ENCODE measurements around the gene RANBP17. TPM values are rescaled to one million over a fixed set of nuclear protein-coding genes. Genes with fewer than 3 reads are reported as not detected.

RANBP17 gene
- polyA plus RNA-seq (2013, experiment 1 of 2) = 3.8 TPM
- 3.2 TPM for polyA plus RNA-seq (2013, experiment 2 of 2)

- Histone ChIP-seq H3K79me2 (ENCODE audit: control insufficient read depth, insufficient read depth, low read length) (peaks cover 13% of the 10 kb centered on the region), H4K8ac (ENCODE audit: low read depth, low read length) (no peak within 1 kb of the TSS), H4K5ac (ENCODE audit: low read length) (no peak within 1 kb of the TSS), H3K4me3 (ENCODE audit: low read length) (peak within 1 kb of the TSS; percentile 81), H2BK5ac (ENCODE audit: low read length) (no peak within 1 kb of the TSS), H3K18ac (ENCODE audit: low read length) (peak within 1 kb of the TSS; percentile 96), H3K36me3 (ENCODE audit: control insufficient read depth, insufficient read depth, low read length) (no peaks in the 10 kb centered on the region), H3K27ac (ENCODE audit: low read depth, low read length) (peak within 1 kb of the TSS; percentile 83), H3K56ac (ENCODE audit: low read length) (peak within 1 kb of the TSS; percentile 96), H3K79me1 (ENCODE audit: low read length) (peaks cover 8% of the 10 kb centered on the region), H3K27me3 (ENCODE audit: insufficient read depth, low read length, poor library complexity) (no peaks in the 10 kb centered on the region), H3K4ac (ENCODE audit: low read depth, low read length) (peak within 1 kb of the TSS; percentile 63), H2AK5ac (ENCODE audit: low read length) (no peak within 1 kb of the TSS), H3K4me2 (ENCODE audit: low read length) (peak within 1 kb of the TSS; percentile 80), H2BK120ac (ENCODE audit: low read depth, low read length) (peak within 1 kb of the TSS; percentile 48), H3K9ac (ENCODE audit: low read length) (peak within 1 kb of the TSS; percentile 94), H3K23ac (ENCODE audit: low read length) (peak within 1 kb of the TSS; percentile 69), H2BK15ac (replicated peaks; ENCODE audit: low read depth) (peak within 1 kb of the TSS; percentile 60), H3K4me1 (ENCODE audit: control insufficient read depth, low read depth, low read length) (peaks cover 5% of the 10 kb centered on the region)
- no CpG with 5 or more reads among the region's 102 CpGs for WGBS (ENCODE audit: extremely low coverage, insufficient coverage, low lambda C conversion rate)
- peak; percentile 93 for DNase-seq
Measured at GRCh38 chr5:170861917-170862766, at the start of gene RANBP17. TSS of gene RANBP17 (plus strand) at chr5:170862018.

- Histone ChIP-seq H4K5ac (ENCODE audit: low read length) (no peak overlapping the region), H2BK5ac (ENCODE audit: low read length) (no peak overlapping the region), H3K4me1 (ENCODE audit: control insufficient read depth, low read depth, low read length) (no peaks in the 10 kb centered on the region), H4K8ac (ENCODE audit: low read depth, low read length) (no peak overlapping the region), H2AK5ac (ENCODE audit: low read length) (no peak overlapping the region), H3K36me3 (ENCODE audit: control insufficient read depth, insufficient read depth, low read length) (no peaks in the 10 kb centered on the region), H2BK120ac (ENCODE audit: low read depth, low read length) (no peak overlapping the region), H3K79me2 (ENCODE audit: control insufficient read depth, insufficient read depth, low read length) (no peaks in the 10 kb centered on the region), H3K79me1 (ENCODE audit: low read length) (no peaks in the 10 kb centered on the region), H3K9ac (ENCODE audit: low read length) (no peak overlapping the region), H3K56ac (ENCODE audit: low read length) (no peak overlapping the region), H3K4me3 (ENCODE audit: low read length) (no peak overlapping the region), H3K23ac (ENCODE audit: low read length) (no peak overlapping the region), H3K27ac (ENCODE audit: low read depth, low read length) (no peak overlapping the region), H2BK15ac (replicated peaks; ENCODE audit: low read depth) (no peak overlapping the region), H3K4ac (ENCODE audit: low read depth, low read length) (no peak overlapping the region), H3K18ac (ENCODE audit: low read length) (no peak overlapping the region), H3K4me2 (ENCODE audit: low read length) (no peak overlapping the region), H3K27me3 (ENCODE audit: insufficient read depth, low read length, poor library complexity) (no peaks in the 10 kb centered on the region)
- DNase-seq = no peak
- no CpG with 5 or more reads among the region's 5 CpGs for WGBS (ENCODE audit: extremely low coverage, insufficient coverage, low lambda C conversion rate)
Measured at GRCh38 chr5:170813231-170813630, 48.6 kb upstream of the RANBP17 start.

- no peak overlapping the region for H3K9ac ChIP-seq (ENCODE audit: low read length)
- no peak overlapping the region for H3K56ac ChIP-seq (ENCODE audit: low read length)
- H3K23ac ChIP-seq (ENCODE audit: low read length) = no peak overlapping the region
- no peak overlapping the region for H2BK5ac ChIP-seq (ENCODE audit: low read length)
- no peak overlapping the region for H3K4me2 ChIP-seq (ENCODE audit: low read length)
- no peak overlapping the region for H3K18ac ChIP-seq (ENCODE audit: low read length)
- no peak overlapping the region for H4K5ac ChIP-seq (ENCODE audit: low read length)
- no peak overlapping the region for H4K8ac ChIP-seq (ENCODE audit: low read depth, low read length)
- H2BK15ac ChIP-seq (replicated peaks; ENCODE audit: low read depth) = no peak overlapping the region
- no peak overlapping the region for H2BK120ac ChIP-seq (ENCODE audit: low read depth, low read length)
- H3K36me3 ChIP-seq (ENCODE audit: control insufficient read depth, insufficient read depth, low read length) = no peaks in the 10 kb centered on the region
- H3K4me1 ChIP-seq (ENCODE audit: control insufficient read depth, low read depth, low read length) = no peaks in the 10 kb centered on the region
- H3K79me2 ChIP-seq (ENCODE audit: control insufficient read depth, insufficient read depth, low read length) = no peaks in the 10 kb centered on the region
- no peak overlapping the region for H3K27ac ChIP-seq (ENCODE audit: low read depth, low read length)
- no peak overlapping the region for H3K4ac ChIP-seq (ENCODE audit: low read depth, low read length)
- H3K4me3 ChIP-seq (ENCODE audit: low read length) = no peak overlapping the region
- H2AK5ac ChIP-seq (ENCODE audit: low read length) = no peak overlapping the region
- WGBS (ENCODE audit: extremely low coverage, insufficient coverage, low lambda C conversion rate) = no CpG with 5 or more reads among the region's 3 CpGs
- no peak for DNase-seq
- H3K27me3 ChIP-seq (ENCODE audit: insufficient read depth, low read length, poor library complexity) = no peaks in the 10 kb centered on the region
- no peaks in the 10 kb centered on the region for H3K79me1 ChIP-seq (ENCODE audit: low read length)
Measured at GRCh38 chr5:170817195-170817594, 44.6 kb upstream of the RANBP17 start.

- no peak overlapping the region for H2BK15ac ChIP-seq (replicated peaks; ENCODE audit: low read depth)
- H4K5ac ChIP-seq (ENCODE audit: low read length) = no peak overlapping the region
- no peak overlapping the region for H2BK5ac ChIP-seq (ENCODE audit: low read length)
- H3K9ac ChIP-seq (ENCODE audit: low read length) = no peak overlapping the region
- no peak overlapping the region for H4K8ac ChIP-seq (ENCODE audit: low read depth, low read length)
- H2AK5ac ChIP-seq (ENCODE audit: low read length) = no peak overlapping the region
- no peak overlapping the region for H3K4me3 ChIP-seq (ENCODE audit: low read length)
- no peak overlapping the region for H3K27ac ChIP-seq (ENCODE audit: low read depth, low read length)
- H3K56ac ChIP-seq (ENCODE audit: low read length) = no peak overlapping the region
- DNase-seq = no peak
- no peak overlapping the region for H3K4ac ChIP-seq (ENCODE audit: low read depth, low read length)
- H3K18ac ChIP-seq (ENCODE audit: low read length) = no peak overlapping the region
- no peaks in the 10 kb centered on the region for H3K79me1 ChIP-seq (ENCODE audit: low read length)
- no peaks in the 10 kb centered on the region for H3K27me3 ChIP-seq (ENCODE audit: insufficient read depth, low read length, poor library complexity)
- no peaks in the 10 kb centered on the region for H3K4me1 ChIP-seq (ENCODE audit: control insufficient read depth, low read depth, low read length)
- H3K4me2 ChIP-seq (ENCODE audit: low read length) = no peak overlapping the region
- H3K79me2 ChIP-seq (ENCODE audit: control insufficient read depth, insufficient read depth, low read length) = no peaks in the 10 kb centered on the region
- no peak overlapping the region for H3K23ac ChIP-seq (ENCODE audit: low read length)
- H2BK120ac ChIP-seq (ENCODE audit: low read depth, low read length) = no peak overlapping the region
- no CpG with 5 or more reads among the region's 1 CpG for WGBS (ENCODE audit: extremely low coverage, insufficient coverage, low lambda C conversion rate)
- no peaks in the 10 kb centered on the region for H3K36me3 ChIP-seq (ENCODE audit: control insufficient read depth, insufficient read depth, low read length)
Measured at GRCh38 chr5:170818232-170818631, 43.6 kb upstream of the RANBP17 start.

- Histone ChIP-seq H3K18ac (ENCODE audit: low read length) (no peak overlapping the region), H3K4me1 (ENCODE audit: control insufficient read depth, low read depth, low read length) (no peaks in the 10 kb centered on the region)
Measured at GRCh38 chr5:170819824-170820223, 42.0 kb upstream of the RANBP17 start.

More at GRCh38 chr5:170819824-170820223, 42.0 kb upstream of the RANBP17 start:
- H3K36me3 ChIP-seq (ENCODE audit: control insufficient read depth, insufficient read depth, low read length) = no peaks in the 10 kb centered on the region
- no peak overlapping the region for H3K4ac ChIP-seq (ENCODE audit: low read depth, low read length)
- no peaks in the 10 kb centered on the region for H3K27me3 ChIP-seq (ENCODE audit: insufficient read depth, low read length, poor library complexity)
- no peaks in the 10 kb centered on the region for H3K79me2 ChIP-seq (ENCODE audit: control insufficient read depth, insufficient read depth, low read length)
- no peak overlapping the region for H3K23ac ChIP-seq (ENCODE audit: low read length)
- no peak overlapping the region for H3K9ac ChIP-seq (ENCODE audit: low read length)
- H4K5ac ChIP-seq (ENCODE audit: low read length) = no peak overlapping the region
- H2BK15ac ChIP-seq (replicated peaks; ENCODE audit: low read depth) = no peak overlapping the region
- no peak overlapping the region for H3K4me3 ChIP-seq (ENCODE audit: low read length)
- no peak overlapping the region for H3K56ac ChIP-seq (ENCODE audit: low read length)
- H2BK5ac ChIP-seq (ENCODE audit: low read length) = no peak overlapping the region
- H3K4me2 ChIP-seq (ENCODE audit: low read length) = no peak overlapping the region
- DNase-seq = no peak
- H4K8ac ChIP-seq (ENCODE audit: low read depth, low read length) = no peak overlapping the region
- H2AK5ac ChIP-seq (ENCODE audit: low read length) = no peak overlapping the region
- H2BK120ac ChIP-seq (ENCODE audit: low read depth, low read length) = no peak overlapping the region
- no peaks in the 10 kb centered on the region for H3K79me1 ChIP-seq (ENCODE audit: low read length)
- H3K27ac ChIP-seq (ENCODE audit: low read depth, low read length) = no peak overlapping the region
